HG03064 (cell line): ENCODE measurements around the gene MT3.
"Not testable (repeated sequence)": the region's sequence is repeated elsewhere in the genome, so short reads cannot be mapped to it uniquely, and the experiment has no call there.

Source experiments
- ATAC-seq: cut with Tn5 transposase; IDR thresholded peaks from one replicate; pipeline ENCODE4 v1.9.1; 2021; ENCODE audit warnings: low read depth; ENCODE audit not compliant: unreplicated experiment

The MT3 gene

GRCh38 chr16:56608876-56609462 is 19.6 kb downstream of the MT3 start:
- ATAC-seq, result no peak

- no peak for ATAC-seq
These were observed 20.2 kb downstream of the MT3 start for GRCh38 chr16:56609463-56609921.

GRCh38 chr16:56610017-56610608 is 20.8 kb downstream of the MT3 start:
- no peak for ATAC-seq

GRCh38 chr16:56610609-56611111 is 21.3 kb downstream of the MT3 start:
- ATAC-seq, result no peak

GRCh38 chr16:56611281-56611833 is 22.0 kb downstream of the MT3 start:
- ATAC-seq, result no peak

GRCh38 chr16:56613706-56614105 is 24.4 kb downstream of the MT3 start:
- no peak for ATAC-seq

GRCh38 chr16:56614549-56614991 is 25.2 kb downstream of the MT3 start:
- no peak for ATAC-seq

GRCh38 chr16:56615353-56615752 is 26.0 kb downstream of the MT3 start:
- ATAC-seq, result no peak

- ATAC-seq, result no peak
These were observed 27.4 kb downstream of the MT3 start for GRCh38 chr16:56616608-56617211.

- ATAC-seq, result no peak
These were observed 28.1 kb downstream of the MT3 start for GRCh38 chr16:56617212-56618085.

GRCh38 chr16:56618138-56618537 is 28.8 kb downstream of the MT3 start:
- ATAC-seq, result no peak

GRCh38 chr16:56620339-56620897 is 31.1 kb downstream of the MT3 start:
- ATAC-seq, result no peak

GRCh38 chr16:56621665-56622445 is 32.5 kb downstream of the MT3 start:
- not testable (repeated sequence) for ATAC-seq

GRCh38 chr16:56623184-56623583 is 33.9 kb downstream of the MT3 start:
- not testable (repeated sequence) for ATAC-seq

GRCh38 chr16:56623637-56624036 is 34.3 kb downstream of the MT3 start:
- ATAC-seq, result no peak

- ATAC-seq, result peak; percentile 51
These were observed 36.0 kb downstream of the MT3 start, which contains the start of gene MT1E for GRCh38 chr16:56625140-56625942. Gene MT1E, plus strand, starts transcription at chr16:56625781. Its CDS starts 71 bp downstream, at chr16:56625852.

- no peak for ATAC-seq
These were observed 36.8 kb downstream of the MT3 start for GRCh38 chr16:56625943-56626654.

GRCh38 chr16:56626685-56627084 is 37.4 kb downstream of the MT3 start:
- no peak for ATAC-seq
